ENCODE data around the gene TRIOBP.

GRCh38 chr22:37690407-37690806, 6.4 kb upstream of the TRIOBP start:
- no peak for TF ChIP-seq CTCF (IDR thresholded peaks at IDR 0.05)
- TF ChIP-seq POLR2AphosphoS5 (IDR thresholded peaks at IDR 0.05) = no peak
- no peak for TF ChIP-seq POLR2A (IDR thresholded peaks at IDR 0.05)
- TF ChIP-seq EP300 (IDR thresholded peaks at IDR 0.05) = no peak
